IPS-NIHi7 (cell line): ENCODE results near the gene TRNT1.

Experiments used
- DNase-seq: peaks from one replicate; pipeline ENCODE4 v3.0.0; 2012; ENCODE audit warnings: mixed read lengths; ENCODE audit errors: extremely low spot score

Gene TRNT1

GRCh38 chr3:3126477-3127431 lies at the start of gene TRNT1:
Gene TRNT1, plus strand, starts transcription at chr3:3126940. Its CDS starts 2,101 bp downstream, at chr3:3129041.
- peak; percentile 97 for DNase-seq

DNA sequence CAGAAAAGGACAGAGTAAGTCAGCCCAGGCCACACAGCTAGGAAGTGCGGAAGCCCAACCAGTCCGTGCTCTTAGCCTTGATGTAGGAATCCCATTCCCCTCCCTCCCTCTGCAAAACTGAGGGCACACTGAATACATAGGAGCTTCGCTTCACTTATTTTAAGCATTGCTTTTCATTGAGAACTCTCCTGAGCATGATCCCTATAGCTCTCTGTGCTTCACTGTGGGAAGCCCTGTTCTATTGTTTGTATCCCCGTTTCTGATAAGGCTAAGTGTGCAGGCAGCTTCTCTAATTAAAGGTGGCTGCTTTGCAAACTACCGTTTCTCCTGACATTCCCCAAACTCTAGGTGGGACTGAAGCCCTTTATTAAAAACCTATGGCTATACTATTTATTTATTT lies 46.4 kb upstream of the TRNT1 start:
- peak; percentile 18 for DNase-seq

GRCh38 chr3:3081381-3082233 lies 45.1 kb upstream of the TRNT1 start:
- no peak for DNase-seq

- no peak for DNase-seq
Observed at GRCh38 chr3:3082234-3082924, 44.4 kb upstream of the TRNT1 start.

DNA sequence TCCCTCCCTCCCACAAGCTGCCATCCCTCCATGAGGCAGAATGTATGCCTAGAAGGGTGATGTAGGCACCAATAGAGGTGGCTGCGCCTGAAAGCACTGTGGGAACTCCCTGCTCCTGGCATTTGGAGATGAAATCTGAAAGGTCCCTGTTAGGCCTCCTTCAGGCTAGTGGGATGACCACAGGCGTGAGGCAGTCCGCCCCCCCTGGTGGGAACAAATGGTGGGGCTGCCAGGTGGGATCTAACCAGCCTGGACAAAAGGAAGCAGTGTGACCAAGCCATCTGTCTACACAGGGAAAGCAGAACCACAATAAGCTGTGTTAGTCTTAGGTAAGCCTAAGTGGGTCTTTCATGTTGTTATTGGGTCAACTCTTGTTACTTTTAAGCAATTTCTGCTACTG lies 41.9 kb upstream of the TRNT1 start:
- DNase-seq: no peak

- DNase-seq: no peak
Observed at GRCh38 chr3:3085782-3086181, 41.0 kb upstream of the TRNT1 start.

DNA sequence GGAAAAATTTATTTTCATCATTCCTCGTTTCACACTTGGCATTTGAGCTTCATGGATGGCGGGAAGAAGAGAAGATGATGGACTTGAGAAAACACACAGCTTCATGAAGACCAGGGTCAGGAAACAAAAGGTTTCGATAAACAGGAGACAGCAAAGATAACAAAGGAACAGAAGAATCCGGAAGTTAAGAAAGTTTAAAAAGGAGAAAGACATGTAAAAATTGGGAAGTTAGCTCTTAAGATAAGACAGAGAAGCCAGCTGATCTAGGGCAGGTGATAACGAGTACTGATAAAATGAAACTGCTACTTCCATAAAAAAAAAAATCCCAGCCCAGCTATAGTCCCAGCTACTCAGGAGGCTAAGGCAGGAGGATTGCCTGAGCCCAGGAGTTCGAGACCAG lies 40.5 kb upstream of the TRNT1 start:
- DNase-seq: no peak

DNA sequence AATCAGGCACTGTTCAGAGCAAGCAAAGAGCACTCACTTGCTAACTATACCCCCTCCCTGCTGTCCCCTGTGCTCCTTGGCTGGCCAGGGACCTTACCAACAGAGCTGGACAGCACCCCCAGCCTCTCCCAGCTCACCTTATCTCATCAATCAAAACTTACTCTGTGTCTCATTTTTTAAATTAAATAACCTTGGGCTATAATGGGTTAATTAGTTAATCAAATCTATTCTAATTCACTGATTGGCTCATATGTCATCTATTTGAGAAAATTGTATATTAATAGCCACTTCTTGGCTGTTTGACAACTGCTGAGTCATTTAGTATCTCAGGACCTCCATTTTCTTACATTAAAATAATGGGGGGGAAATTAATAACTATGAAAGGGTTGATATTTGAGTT lies 39.5 kb upstream of the TRNT1 start:
- no peak for DNase-seq

- no peak for DNase-seq
Observed at GRCh38 chr3:3087716-3088465, 38.8 kb upstream of the TRNT1 start.

DNA sequence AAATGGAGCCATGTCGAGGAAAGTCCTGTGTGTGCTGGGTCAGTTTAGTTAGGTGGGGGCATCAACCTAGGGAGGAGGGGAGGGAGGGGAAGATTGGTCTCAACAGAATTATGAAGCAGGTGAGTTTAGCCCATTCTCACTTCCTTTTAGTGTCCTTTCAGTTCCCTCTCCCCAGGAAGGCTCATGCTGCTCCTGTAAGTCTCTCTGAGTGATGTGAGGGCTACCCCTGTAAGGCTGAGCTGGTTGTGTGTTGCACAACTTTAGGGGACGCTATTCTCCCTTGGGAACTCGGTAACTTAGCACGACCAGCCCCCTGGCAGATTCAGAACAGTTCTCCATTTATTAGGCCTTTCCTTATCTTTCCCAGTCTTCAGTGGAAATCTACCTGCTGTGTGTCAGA lies 37.7 kb upstream of the TRNT1 start:
- no peak for DNase-seq

GRCh38 chr3:3097958-3098357 lies 28.8 kb upstream of the TRNT1 start:
- no peak for DNase-seq

GRCh38 chr3:3101660-3102458 lies 24.9 kb upstream of the TRNT1 start:
- DNase-seq: no peak

GRCh38 chr3:3102751-3103150 lies 24.0 kb upstream of the TRNT1 start:
- no peak for DNase-seq

DNA sequence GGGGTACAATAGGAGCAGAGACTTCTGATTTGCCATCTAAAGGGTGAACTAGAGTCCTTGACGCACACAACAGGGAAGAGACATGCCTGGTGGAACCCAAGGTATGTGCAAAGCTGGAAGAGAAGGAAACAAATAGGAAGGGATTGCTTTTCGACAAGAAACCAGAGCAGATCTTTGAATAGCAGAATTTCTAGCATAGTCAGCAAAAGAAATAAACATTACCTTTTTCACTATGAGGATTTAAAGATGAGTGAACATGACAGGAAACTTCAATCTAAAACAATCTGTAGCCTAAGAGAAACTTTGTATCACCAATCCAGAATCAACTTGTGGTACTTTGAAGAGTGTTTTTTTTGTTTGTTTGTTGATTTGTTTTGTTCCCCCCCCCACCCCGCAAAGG lies 21.5 kb upstream of the TRNT1 start:
- DNase-seq: no peak

DNA sequence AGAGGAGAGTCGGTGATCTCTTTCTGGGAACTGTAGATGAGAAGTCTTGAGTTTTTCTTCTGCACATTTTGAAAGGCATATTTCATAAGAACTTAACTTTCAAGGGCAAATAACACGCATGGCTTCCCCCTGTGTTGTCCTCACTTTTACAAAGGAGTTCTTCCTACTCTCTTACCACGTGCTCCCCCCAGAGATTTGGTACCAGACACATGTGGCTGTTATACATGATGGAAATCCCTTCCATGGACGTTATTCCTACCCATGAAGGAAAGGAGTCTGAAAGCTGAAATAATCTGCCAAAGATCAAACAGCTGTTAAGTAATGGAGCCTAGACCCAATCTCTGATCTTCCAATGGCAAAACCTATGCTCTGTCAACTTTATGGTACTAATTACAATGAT lies 20.9 kb upstream of the TRNT1 start:
- DNase-seq: no peak

DNA sequence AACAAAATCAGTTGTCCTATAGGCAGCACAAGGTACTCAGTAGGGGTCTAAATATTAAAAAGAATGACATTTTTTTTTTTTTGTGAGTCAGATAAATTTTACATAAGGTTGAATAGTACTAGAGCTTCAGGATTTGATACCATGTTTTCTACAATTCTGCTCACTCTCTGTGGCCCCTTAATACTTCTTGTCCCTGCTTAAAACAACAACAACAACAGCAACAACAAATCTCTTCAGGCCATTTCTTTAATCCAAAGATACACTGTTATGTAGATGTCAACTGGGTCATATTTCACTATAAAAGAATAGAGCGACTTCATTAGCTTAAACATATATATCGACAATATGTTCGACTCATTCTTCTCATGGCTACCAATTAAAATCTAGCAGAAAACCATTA lies 19.6 kb upstream of the TRNT1 start:
- no peak for DNase-seq

DNA sequence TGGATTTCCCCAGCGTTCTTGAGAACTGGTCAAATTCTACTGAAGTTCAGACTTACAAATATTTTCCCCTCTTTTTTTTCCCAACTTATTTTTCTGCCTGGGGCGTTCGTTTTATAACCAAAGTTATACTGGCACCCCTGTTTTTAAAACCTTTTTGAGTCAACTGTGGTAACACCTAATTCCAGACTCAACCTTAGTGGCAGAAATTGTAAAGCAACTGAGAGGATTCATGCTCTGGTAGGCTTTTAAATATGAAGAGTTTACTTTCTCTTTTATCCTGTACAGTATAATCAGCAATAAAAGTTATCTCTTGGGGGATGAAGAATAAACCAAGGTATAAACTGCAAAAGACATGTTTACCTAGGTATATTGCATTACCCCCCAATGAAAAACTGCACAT lies 18.9 kb upstream of the TRNT1 start:
- DNase-seq: no peak

DNA sequence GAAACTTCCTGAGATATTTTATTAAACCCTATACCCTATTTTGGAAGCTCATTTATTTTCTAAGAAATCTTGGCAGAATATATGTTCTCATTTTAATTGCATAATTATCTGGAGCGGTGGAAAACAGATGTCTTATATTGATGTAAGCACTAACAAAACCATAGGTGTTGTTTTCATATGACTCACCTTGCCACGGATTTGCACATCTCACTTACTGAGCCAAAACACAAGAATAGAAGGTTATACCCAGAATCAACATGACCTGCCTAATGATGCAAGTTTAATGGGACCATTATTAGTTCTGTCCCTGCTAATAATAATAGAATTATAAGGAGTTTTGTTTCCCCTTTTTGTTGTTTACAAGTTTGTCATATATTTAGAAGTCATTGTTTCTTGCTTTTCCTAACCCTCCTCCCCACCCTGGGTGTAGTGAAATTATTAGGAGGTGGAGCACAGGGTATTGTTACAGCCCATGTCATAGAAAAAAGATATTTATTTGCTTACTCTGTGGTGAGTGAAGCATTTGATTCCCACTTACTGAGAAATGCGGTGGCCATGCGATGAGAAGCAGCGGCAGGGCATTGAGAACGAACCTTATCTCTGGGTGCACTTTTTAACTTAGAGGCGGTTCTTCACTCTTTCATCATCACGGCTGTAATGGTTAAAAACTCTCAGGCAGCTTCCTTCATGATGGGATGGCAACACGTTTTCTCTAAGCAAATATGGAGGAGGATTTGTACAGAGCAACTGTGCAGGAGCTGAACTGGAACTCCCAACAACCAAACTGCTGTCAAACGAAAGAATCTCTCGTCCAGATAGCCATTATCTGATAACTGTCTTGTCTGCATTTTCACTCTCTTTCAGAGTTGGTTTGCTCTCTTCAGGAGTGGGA lies 17.1 kb upstream of the TRNT1 start:
- no peak for DNase-seq

- DNase-seq: peak; percentile 35
Observed at GRCh38 chr3:3110299-3110630, 16.5 kb upstream of the TRNT1 start, which contains the start of gene IL5RA. Gene IL5RA, minus strand, starts transcription at chr3:3110374. Its CDS starts 5,390 bp downstream, at chr3:3104984.
